H9 (cell line): ENCODE measurements around the gene BCCIP. TPM values are rescaled to one million over a fixed set of nuclear protein-coding genes. Genes with fewer than 3 reads are reported as not detected.

Source experiments
- DNase-seq: peaks from one replicate; pipeline ENCODE4 v3.0.0-alpha.2; 2017
- H2AFZ ChIP-seq: one replicate; pipeline ENCODE4 v1.6.1; 2013; ENCODE audit warnings: mild to moderate bottlenecking, low read length, control low read depth, moderate library complexity
- H2AK5ac ChIP-seq: 2 replicates; pipeline ENCODE4 v1.6.1; 2013; ENCODE audit warnings: low read length, control low read depth, mixed read lengths; ENCODE audit not compliant: insufficient read length
- H2BK120ac ChIP-seq: one replicate; pipeline ENCODE4 v1.6.1; 2013; ENCODE audit warnings: low read depth, mild to moderate bottlenecking, low read length, control low read depth, inconsistent platforms; ENCODE audit not compliant: poor library complexity, severe bottlenecking
- H2BK12ac ChIP-seq: 2 replicates; pipeline ENCODE4 v1.6.1; 2013; ENCODE audit warnings: low read length, control low read depth, mixed read lengths, low read depth; ENCODE audit not compliant: insufficient read length
- H2BK15ac ChIP-seq: 2 replicates; pipeline ENCODE4 v1.6.1; 2013; ENCODE audit warnings: low read depth, low read length, control low read depth
- H2BK20ac ChIP-seq: one replicate; pipeline ENCODE4 v1.6.1; 2013; ENCODE audit warnings: low read depth, mild to moderate bottlenecking, low read length, control low read depth, inconsistent platforms; ENCODE audit not compliant: poor library complexity, severe bottlenecking
- H2BK5ac ChIP-seq: 2 replicates; pipeline ENCODE4 v1.6.1; 2013; ENCODE audit warnings: low read length, control low read depth, mixed read lengths; ENCODE audit not compliant: insufficient read length
- H3K14ac ChIP-seq: 2 replicates; pipeline ENCODE4 v1.6.1; 2013; ENCODE audit warnings: low read length, control low read depth; ENCODE audit not compliant: insufficient read depth
- H3K18ac ChIP-seq: 2 replicates; pipeline ENCODE4 v1.6.1; 2013; ENCODE audit warnings: low read depth, mild to moderate bottlenecking, mixed read lengths, low read length, control low read depth; ENCODE audit not compliant: insufficient read length
- H3K23ac ChIP-seq: 2 replicates; pipeline ENCODE4 v1.6.1; 2013; ENCODE audit warnings: low read length, control low read depth, mixed read lengths, low read depth; ENCODE audit not compliant: insufficient read length
- H3K23me2 ChIP-seq: 2 replicates; pipeline ENCODE4 v1.6.1; 2013; ENCODE audit warnings: low read depth, mild to moderate bottlenecking, mixed read lengths, low read length, control low read depth; ENCODE audit not compliant: insufficient read length, poor library complexity, severe bottlenecking
- H3K27ac ChIP-seq: 2 replicates; pipeline ENCODE4 v1.5.1; 2013; ENCODE audit warnings: low read length, control low read depth, mixed read lengths, low read depth; ENCODE audit not compliant: insufficient read length
- H3K27me3 ChIP-seq: 2 replicates; pipeline ENCODE4 v1.6.1; 2013; ENCODE audit warnings: low read length, control low read depth, inconsistent platforms; ENCODE audit not compliant: insufficient read depth
- H3K4ac ChIP-seq: 2 replicates; pipeline ENCODE4 v1.6.1; 2013; ENCODE audit warnings: low read depth, mild to moderate bottlenecking, control low read depth, inconsistent platforms, low read length, moderate library complexity
- H3K4me1 ChIP-seq: 2 replicates; pipeline ENCODE4 v1.6.1; 2013; ENCODE audit warnings: low read length, control low read depth, inconsistent platforms; ENCODE audit not compliant: insufficient read depth
- H3K4me2 ChIP-seq: 2 replicates; pipeline ENCODE4 v1.6.1; 2013; ENCODE audit warnings: low read length, control low read depth, mixed read lengths; ENCODE audit not compliant: insufficient read length, insufficient read depth
- H3K56ac ChIP-seq: 2 replicates; pipeline ENCODE4 v1.6.1; 2013; ENCODE audit warnings: low read depth, mild to moderate bottlenecking, mixed read lengths, low read length, control low read depth; ENCODE audit not compliant: insufficient read length
- H3K79me1 ChIP-seq: 2 replicates; pipeline ENCODE4 v1.6.1; 2013; ENCODE audit warnings: low read depth, mild to moderate bottlenecking, moderate library complexity, low read length, control low read depth, inconsistent platforms; ENCODE audit not compliant: insufficient read depth, poor library complexity, severe bottlenecking
- H3K79me2 ChIP-seq: 2 replicates; pipeline ENCODE4 v1.6.1; 2013; ENCODE audit warnings: low read length, control low read depth, inconsistent platforms; ENCODE audit not compliant: insufficient read depth
- H3K9ac ChIP-seq: 2 replicates; pipeline ENCODE4 v1.6.1; 2013; ENCODE audit warnings: low read length, control low read depth, mixed read lengths; ENCODE audit not compliant: insufficient read length; ENCODE audit errors: extremely low read depth
- H3K9me3 ChIP-seq: one replicate; pipeline ENCODE4 v1.6.1; 2013; ENCODE audit warnings: low read depth, low read length, inconsistent platforms; ENCODE audit not compliant: control insufficient read depth
- H3T11ph ChIP-seq: one replicate; pipeline ENCODE4 v1.6.1; 2013; ENCODE audit warnings: mild to moderate bottlenecking, low read length, control low read depth, inconsistent platforms
- H4K20me1 ChIP-seq: one replicate; pipeline ENCODE4 v1.6.1; 2013; ENCODE audit not compliant: control insufficient read depth, insufficient read length, insufficient read depth
- H4K5ac ChIP-seq: 2 replicates; pipeline ENCODE4 v1.6.1; 2013; ENCODE audit warnings: low read depth, mild to moderate bottlenecking, mixed read lengths, low read length, control low read depth; ENCODE audit not compliant: insufficient read length
- H4K8ac ChIP-seq: replicated peaks from 2 replicates; pipeline ENCODE4 v1.6.1; 2013; ENCODE audit warnings: low read length, control low read depth, mixed read lengths, low read depth; ENCODE audit not compliant: insufficient read length
- H4K91ac ChIP-seq: 2 replicates; pipeline ENCODE4 v1.6.1; 2013; ENCODE audit warnings: low read depth, mild to moderate bottlenecking, moderate library complexity, mixed read lengths, low read length, control low read depth; ENCODE audit not compliant: insufficient read length
- H3K27ac Mint-ChIP-seq, 3 experiments: 2 replicates in 2 of 3; 3 replicates in 1 of 3; pipeline ENCODE4 v1.8.0; 2020 to 2021; ENCODE audit warnings: mixed read lengths in 3 of 3, mild to moderate bottlenecking in 1 of 3, moderate library complexity in 1 of 3
- H3K27me3 Mint-ChIP-seq: 2 replicates; pipeline ENCODE4 v1.8.0; 2021; ENCODE audit warnings: low read depth, mild to moderate bottlenecking, moderate library complexity, mixed read lengths
- H3K36me3 Mint-ChIP-seq, 3 experiments: 2 replicates in 2 of 3; 3 replicates in 1 of 3; pipeline ENCODE4 v1.8.0; 2020 to 2021; ENCODE audit warnings: low read depth in 3 of 3, mixed read lengths in 3 of 3; ENCODE audit not compliant: insufficient read depth in 1 of 3
- H3K4me1 Mint-ChIP-seq, 2 experiments: 2 replicates each; pipeline ENCODE4 v1.8.0; 2020; ENCODE audit warnings: mixed read lengths in 2 of 2
- H3K4me3 Mint-ChIP-seq, 2 experiments: 2 replicates in 1 of 2; 3 replicates in 1 of 2; pipeline ENCODE4 v1.8.0; 2020 to 2021; ENCODE audit warnings: mild to moderate bottlenecking in 2 of 2, mixed read lengths in 2 of 2, moderate library complexity in 1 of 2
- H3K9me3 Mint-ChIP-seq, 2 experiments: 2 replicates in 1 of 2; 3 replicates in 1 of 2; pipeline ENCODE4 v1.8.0; 2020; ENCODE audit warnings: mild to moderate bottlenecking in 2 of 2, mixed read lengths in 2 of 2, moderate library complexity in 1 of 2
- CTCF ChIP-seq: fragments of 200-600 bp; sonication (generic); conservative IDR thresholded peaks from 3 replicates; pipeline ENCODE4 v1.8.0; 2021; ENCODE audit warnings: antibody characterized with exemption, mild to moderate bottlenecking
- WGBS: extraction: QIAGEN DNeasy Blood & Tissue Kit; methylation state at CpG from one replicate; pipeline ENCODE4 v1.1.7; 2013; ENCODE audit warnings: missing lambda C conversion rate, low lambda C conversion rate, mixed read lengths; ENCODE audit not compliant: insufficient read length; ENCODE audit errors: extremely low coverage; 5-methylcytosine and 5-hydroxymethylcytosine counted together
- total RNA-seq: library from RNA; stranded (reverse); gene quantifications from 2 replicates; pipeline ENCODE4 v1.2.1, GENCODE V29; 2021

The BCCIP gene
- total RNA-seq, 1 experiment from 2014 or later: 119 TPM

GRCh38 chr10:125827133-125827532 is 3.8 kb downstream of the BCCIP start:
- no peaks in the 10 kb centered on the region for H3K27me3 Mint-ChIP-seq
- H4K5ac ChIP-seq: no peak overlapping the region
- no peak overlapping the region for H2BK120ac ChIP-seq
- no peak overlapping the region for H4K91ac ChIP-seq
- H3K4me3 Mint-ChIP-seq: no peak overlapping the region
- no peaks in the 10 kb centered on the region for H4K20me1 ChIP-seq
- H3K9me3 ChIP-seq: no peaks in the 10 kb centered on the region
- no peak overlapping the region for H3K9ac ChIP-seq
- no peak overlapping the region for H3K4me2 ChIP-seq
- WGBS: 100% methylated on average over 1 of the region's 2 CpGs
- peaks cover 0 to under 1% of the 10 kb centered on the region in 2 experiments; a peak in 3 of 4 replicates for H3K4me1 Mint-ChIP-seq
- no peak for DNase-seq
- H3K27me3 ChIP-seq: no peaks in the 10 kb centered on the region
- H2BK15ac ChIP-seq: no peak overlapping the region
- H2BK12ac ChIP-seq: no peak overlapping the region
- H3K18ac ChIP-seq: no peak overlapping the region
- peaks cover 32 to 62% (median 59%) of the 10 kb centered on the region in 3 experiments; a peak in 6 of 7 replicates for H3K36me3 Mint-ChIP-seq
- no peak overlapping the region for H3K56ac ChIP-seq
- no peaks in the 10 kb centered on the region for H3K9me3 Mint-ChIP-seq
- no peak overlapping the region for H2BK5ac ChIP-seq
- TF ChIP-seq CTCF: no peak
- no peak overlapping the region for H3K14ac ChIP-seq
- no peak overlapping the region for H2BK20ac ChIP-seq
- no peak overlapping the region for H3K27ac Mint-ChIP-seq
- H3K79me2 ChIP-seq: peaks cover 23% of the 10 kb centered on the region
- H2AK5ac ChIP-seq: no peak overlapping the region
- H2AFZ ChIP-seq: no peak overlapping the region
- peaks cover under 1% of the 10 kb centered on the region for H3K79me1 ChIP-seq
- H3K23ac ChIP-seq: no peak overlapping the region
- H3K27ac ChIP-seq: no peak overlapping the region
- no peak overlapping the region for H4K8ac ChIP-seq
- H3T11ph ChIP-seq: no peak overlapping the region
- no peaks in the 10 kb centered on the region for H3K23me2 ChIP-seq
- 0 out of 2 replicates have a peak, but pooled peaks cover 2% of the 10 kb centered on the region for H3K4me1 ChIP-seq
- no peak overlapping the region for H3K4ac ChIP-seq
